Astrocyte (in vitro differentiated cells and primary cell): ENCODE results near the gene ALX4. TPM values are rescaled to one million over a fixed set of nuclear protein-coding genes. Genes with fewer than 3 reads are reported as not detected.
A peak's percentile ranks its signal among the peaks of the same experiment; 100 is the strongest.

Experiments used
- DNase-seq: peaks from one replicate; pipeline ENCODE4 v3.0.0-alpha.2; 2010; ENCODE audit warnings: low read depth
- FAIRE-seq: peaks from 2 replicates; lab custom pipeline; 2011; peaks lifted over from hg19 to GRCh38; lab: Jason Lieb, UNC
- H2AFZ ChIP-seq: 2 replicates; pipeline ENCODE4 v1.6.0; 2012; ENCODE audit warnings: low read depth, low read length, inconsistent platforms
- H3K27ac ChIP-seq: 2 replicates; pipeline ENCODE4 v1.5.1; 2011; ENCODE audit warnings: low read depth, low read length, inconsistent platforms
- H3K27me3 ChIP-seq: 2 replicates; pipeline ENCODE4 v1.6.0; 2011; ENCODE audit warnings: low read length, inconsistent platforms; ENCODE audit not compliant: insufficient read depth
- H3K36me3 ChIP-seq: 2 replicates; pipeline ENCODE4 v1.5.1; 2011; ENCODE audit warnings: low read length, inconsistent platforms; ENCODE audit not compliant: insufficient read depth
- H3K4me1 ChIP-seq: 2 replicates; pipeline ENCODE4 v1.5.1; 2011; ENCODE audit warnings: low read length, inconsistent platforms; ENCODE audit not compliant: insufficient read depth
- H3K4me2 ChIP-seq: 2 replicates; pipeline ENCODE4 v1.6.0; 2012; ENCODE audit warnings: low read length, inconsistent platforms
- H3K4me3 ChIP-seq: 2 replicates; pipeline ENCODE4 v1.5.1; 2011; ENCODE audit warnings: low read depth, mild to moderate bottlenecking, low read length, inconsistent platforms; ENCODE audit not compliant: insufficient read depth
- H3K79me2 ChIP-seq: 2 replicates; pipeline ENCODE4 v1.6.0; 2012; ENCODE audit warnings: mild to moderate bottlenecking, low read length, inconsistent platforms; ENCODE audit not compliant: insufficient read depth
- H3K9ac ChIP-seq: 2 replicates; pipeline ENCODE4 v1.6.0; 2012; ENCODE audit warnings: mild to moderate bottlenecking, low read length, inconsistent platforms
- H3K9me3 ChIP-seq: 2 replicates; pipeline ENCODE4 v1.5.1; 2012; ENCODE audit warnings: low read depth, mild to moderate bottlenecking, low read length, inconsistent platforms; ENCODE audit not compliant: insufficient read depth
- H4K20me1 ChIP-seq: 2 replicates; pipeline ENCODE4 v1.6.0; 2012; ENCODE audit warnings: low read length, inconsistent platforms; ENCODE audit not compliant: insufficient read depth
- H3K27ac Mint-ChIP-seq: one replicate; pipeline ENCODE4 v1.8.0; 2021; ENCODE audit warnings: mild to moderate bottlenecking, mixed read lengths; ENCODE audit not compliant: unreplicated experiment
- H3K27me3 Mint-ChIP-seq: one replicate; pipeline ENCODE4 v1.8.0; 2021; ENCODE audit warnings: low read depth, mixed read lengths; ENCODE audit not compliant: unreplicated experiment
- H3K36me3 Mint-ChIP-seq: one replicate; pipeline ENCODE4 v1.8.0; 2021; ENCODE audit warnings: low read depth, mixed read lengths; ENCODE audit not compliant: unreplicated experiment
- H3K4me1 Mint-ChIP-seq: one replicate; pipeline ENCODE4 v1.8.0; 2021; ENCODE audit warnings: low read depth, mixed read lengths; ENCODE audit not compliant: unreplicated experiment
- H3K4me3 Mint-ChIP-seq: one replicate; pipeline ENCODE4 v1.8.0; 2021; ENCODE audit warnings: mild to moderate bottlenecking, moderate library complexity, mixed read lengths; ENCODE audit not compliant: unreplicated experiment
- H3K9me3 Mint-ChIP-seq: one replicate; pipeline ENCODE4 v1.8.0; 2021; ENCODE audit warnings: mild to moderate bottlenecking, mixed read lengths; ENCODE audit not compliant: unreplicated experiment
- CTCF ChIP-seq: IDR thresholded peaks from 2 replicates; pipeline ENCODE4 v1.5.1; 2011; ENCODE audit warnings: low read depth, mild to moderate bottlenecking, inconsistent platforms, low read length, moderate library complexity; ENCODE audit not compliant: insufficient read depth
- EZH2 ChIP-seq: IDR thresholded peaks from 2 replicates; pipeline ENCODE4 v1.6.1; 2012; ENCODE audit warnings: mild to moderate bottlenecking, low read length, inconsistent platforms; ENCODE audit not compliant: insufficient read depth
- total RNA-seq: library from RNA; stranded (reverse); gene quantifications from 2 replicates; pipeline ENCODE4 v1.2.1, GENCODE V29; 2021

Gene ALX4
- total RNA-seq, 1 donor from 2014 or later: not detected

- Histone ChIP-seq H3K36me3 (no peaks in the 10 kb centered on the region), H4K20me1 (peaks cover 17% of the 10 kb centered on the region), H3K27me3 (peaks cover 67% of the 10 kb centered on the region), H3K79me2 (no peaks in the 10 kb centered on the region), H3K4me3 (no peak overlapping the region), H3K4me2 (no peak overlapping the region), H2AFZ (no peak overlapping the region), H3K27ac (no peak overlapping the region), H3K9me3 (no peaks in the 10 kb centered on the region), H3K9ac (no peak overlapping the region), H3K4me1 (peaks cover 2% of the 10 kb centered on the region)
- peak; percentile 21 for TF ChIP-seq EZH2
- TF ChIP-seq CTCF: no peak
- FAIRE-seq (no peak), DNase-seq (no peak)
- Mint-ChIP-seq H3K27ac (no peak overlapping the region), H3K9me3 (peaks cover 14% of the 10 kb centered on the region), H3K36me3 (no peaks in the 10 kb centered on the region), H3K4me3 (no peak overlapping the region), H3K27me3 (peaks cover 82% of the 10 kb centered on the region), H3K4me1 (peaks cover 8% of the 10 kb centered on the region)
These were observed 6.5 kb downstream of the ALX4 start for GRCh38 chr11:44303401-44303938.

- Histone ChIP-seq H3K4me1 (peaks cover 2% of the 10 kb centered on the region), H3K9me3 (no peaks in the 10 kb centered on the region), H3K4me3 (no peak overlapping the region), H3K9ac (no peak overlapping the region), H2AFZ (no peak overlapping the region), H3K27me3 (peaks cover 51% of the 10 kb centered on the region), H3K27ac (no peak overlapping the region), H3K4me2 (no peak overlapping the region), H3K79me2 (no peaks in the 10 kb centered on the region), H3K36me3 (no peaks in the 10 kb centered on the region), H4K20me1 (peaks cover 9% of the 10 kb centered on the region)
- FAIRE-seq: no peak
- DNase-seq: no peak
- Mint-ChIP-seq H3K9me3 (peaks cover 13% of the 10 kb centered on the region), H3K4me3 (no peak overlapping the region), H3K36me3 (no peaks in the 10 kb centered on the region), H3K27me3 (peaks cover 78% of the 10 kb centered on the region), H3K27ac (no peak overlapping the region), H3K4me1 (peaks cover 8% of the 10 kb centered on the region)
- no peak for TF ChIP-seq EZH2
- no peak for TF ChIP-seq CTCF
These were observed 8.2 kb downstream of the ALX4 start for GRCh38 chr11:44301564-44302271.
